ENCODE measurements around the gene CDR2L.

GRCh38 chr17:74998783-74999182 is 11.4 kb downstream of the CDR2L start:
- TF ChIP-seq CTCF (IDR thresholded peaks at IDR 0.05) = no peak
- TF ChIP-seq POLR2AphosphoS5 (IDR thresholded peaks at IDR 0.05) = no peak
- TF ChIP-seq EP300 (IDR thresholded peaks at IDR 0.05) = no peak
- TF ChIP-seq POLR2A (IDR thresholded peaks at IDR 0.05) = no peak
